Stomach (tissue), 9 donors: ENCODE results near the gene UMPS. TPM values are rescaled to one million over a fixed set of nuclear protein-coding genes. Genes with fewer than 3 reads are reported as not detected.
"Not testable (repeated sequence)": the region's sequence is repeated elsewhere in the genome, so short reads cannot be mapped to it uniquely, and the experiment has no call there.

Experiments used
- DNase-seq, 2 donors: peaks; one replicate each; pipeline versions ENCODE4 v3.0.0 to v3.0.0-alpha.2; 2013 to 2019
- H3K27ac ChIP-seq, 5 donors: fragments of 200-600 bp in 4 of 5; sonication (generic) in 4 of 5; one replicate each; pipeline ENCODE4 v1.5.1; 2013 to 2019; ENCODE audit warnings: mild to moderate bottlenecking in 1 of 5, moderate library complexity in 1 of 5
- H3K27me3 ChIP-seq, 3 donors: fragments of 200-600 bp; sonication (generic); one replicate each; pipeline ENCODE4 v1.5.1; 2017 to 2019; ENCODE audit warnings: mixed run types in 1 of 3
- H3K36me3 ChIP-seq, 4 donors: fragments of 200-600 bp; sonication (generic); 1 replicate in 3 of 4; 2 replicates in 1 of 4; pipeline ENCODE4 v1.5.1; 2016 to 2019
- H3K4me1 ChIP-seq, 4 donors: fragments of 200-600 bp; sonication (generic); one replicate each; pipeline ENCODE4 v1.5.1; 2016 to 2019
- H3K4me3 ChIP-seq, 4 donors: fragments of 200-600 bp; sonication (generic) in 3 of 4; one replicate each; pipeline ENCODE4 v1.5.1; 2016 to 2019; ENCODE audit warnings: mild to moderate bottlenecking in 1 of 4
- H3K9me3 ChIP-seq, 4 donors: fragments of 200-600 bp; sonication (generic); one replicate each; pipeline ENCODE4 v1.5.1; 2016 to 2019
- EP300 ChIP-seq: sonication (generic); formaldehyde crosslinking; IDR thresholded peaks from one replicate; pipeline ENCODE4 v1.6.1; 2017; ENCODE audit warnings: antibody characterized with exemption
- POLR2A ChIP-seq, 4 donors: fragments of 450-650 bp; IDR thresholded peaks; one replicate each; pipeline ENCODE4 v1.6.1; 2016; ENCODE audit warnings: antibody characterized with exemption in 4 of 4, control low read depth in 2 of 4, mild to moderate bottlenecking in 1 of 4, moderate library complexity in 1 of 4
- POLR2AphosphoS5 ChIP-seq, 3 donors: sonication (generic); formaldehyde crosslinking; IDR thresholded peaks; one replicate each; pipeline ENCODE4 v1.6.1; 2016; ENCODE audit warnings: antibody characterized with exemption in 3 of 3
- WGBS, 5 donors: extraction: QIAGEN DNeasy Blood & Tissue Kit in 3 of 5; methylation state at CpG; one replicate each; pipeline versions ENCODE4 v1.1.5 to v1.1.7; 2013 to 2018; 5-methylcytosine and 5-hydroxymethylcytosine counted together
- intact Hi-C: fragments of 100-400 bp; cut with DNase I; formaldehyde crosslinking; loops from one replicate; pipeline ENCODE4 v1.15.1; 2023; ENCODE audit warnings: low total_unique reads
- polyA plus RNA-seq, 3 donors: library from polyadenylated mRNA; stranded (reverse); fragments of 200-250 nt; gene quantifications; one replicate each; pipeline ENCODE4 v1.2.3, GENCODE V29; 2013
- total RNA-seq, 5 donors: library from RNA; depleted of rRNA; stranded (reverse); fragments of >200 nt; gene quantifications; one replicate each; pipeline versions ENCODE4 v1.1.0 to v1.2.3, GENCODE V29; 2014 to 2016
- TF ChIP-seq, protein P1 (sequence below), 7 experiments: fragments of 450-650 bp in 4 of 7; fragments of 200-600 bp in 3 of 7; sonication (generic) in 3 of 7; IDR thresholded peaks; one replicate each; pipeline ENCODE4 v1.5.1; 2016 to 2019; ENCODE audit warnings: antibody characterized with exemption in 7 of 7, control low read depth in 2 of 7, mild to moderate bottlenecking in 1 of 7
- donor health status: healthy with polysubstance abuse.
- donor health status: Bipolar disorder and iron deficiency.
- donor health status: healthy.

The UMPS gene
- total and polyA plus RNA-seq, 8 donors: 1.8 to 48.3 (median 20.6) TPM

DNA sequence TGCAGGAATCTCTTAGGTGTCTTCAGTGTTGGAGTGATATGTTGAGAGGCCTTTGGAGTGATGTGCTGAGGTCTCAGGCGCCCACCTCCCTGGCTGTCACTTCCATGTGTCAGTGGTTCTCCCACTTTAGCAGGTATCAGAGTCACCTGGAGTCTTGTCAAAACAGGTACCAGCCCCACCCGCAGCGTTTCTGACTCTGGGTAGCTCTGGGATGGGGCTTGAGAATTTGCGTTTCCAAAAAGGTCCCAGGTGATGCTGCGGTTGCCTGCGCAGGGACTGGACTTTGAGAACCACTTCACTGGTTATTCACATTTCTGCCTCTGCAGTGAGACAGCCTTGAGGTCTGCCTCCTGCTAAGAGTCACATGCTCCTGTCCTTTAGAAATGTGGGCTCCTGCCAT, 15.5 kb downstream of the UMPS start:
- no peaks in the 10 kb centered on the region for H3K9me3 ChIP-seq
- H3K36me3 ChIP-seq: peaks cover 46 to 72% (median 68%) of the 10 kb centered on the region in 4 donors
- TF ChIP-seq, protein P1, sequence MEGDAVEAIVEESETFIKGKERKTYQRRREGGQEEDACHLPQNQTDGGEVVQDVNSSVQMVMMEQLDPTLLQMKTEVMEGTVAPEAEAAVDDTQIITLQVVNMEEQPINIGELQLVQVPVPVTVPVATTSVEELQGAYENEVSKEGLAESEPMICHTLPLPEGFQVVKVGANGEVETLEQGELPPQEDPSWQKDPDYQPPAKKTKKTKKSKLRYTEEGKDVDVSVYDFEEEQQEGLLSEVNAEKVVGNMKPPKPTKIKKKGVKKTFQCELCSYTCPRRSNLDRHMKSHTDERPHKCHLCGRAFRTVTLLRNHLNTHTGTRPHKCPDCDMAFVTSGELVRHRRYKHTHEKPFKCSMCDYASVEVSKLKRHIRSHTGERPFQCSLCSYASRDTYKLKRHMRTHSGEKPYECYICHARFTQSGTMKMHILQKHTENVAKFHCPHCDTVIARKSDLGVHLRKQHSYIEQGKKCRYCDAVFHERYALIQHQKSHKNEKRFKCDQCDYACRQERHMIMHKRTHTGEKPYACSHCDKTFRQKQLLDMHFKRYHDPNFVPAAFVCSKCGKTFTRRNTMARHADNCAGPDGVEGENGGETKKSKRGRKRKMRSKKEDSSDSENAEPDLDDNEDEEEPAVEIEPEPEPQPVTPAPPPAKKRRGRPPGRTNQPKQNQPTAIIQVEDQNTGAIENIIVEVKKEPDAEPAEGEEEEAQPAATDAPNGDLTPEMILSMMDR (IDR thresholded peaks at IDR 0.05): no peak
- TF ChIP-seq EP300: no peak
- TF ChIP-seq POLR2A (IDR thresholded peaks at IDR 0.05): no peak
- TF ChIP-seq POLR2AphosphoS5 (IDR thresholded peaks at IDR 0.05): no peak
- no peak overlapping the region for H3K4me3 ChIP-seq
- DNase-seq: no peak
- no peak overlapping the region for H3K27ac ChIP-seq
- 83 to 98% (median 97%) methylated on average over 4 to 6 of the region's 6 CpGs for WGBS, 5 donors
- H3K27me3 ChIP-seq: no peaks in the 10 kb centered on the region
- intact Hi-C loops: no loop called here
- H3K4me1 ChIP-seq: no peaks in the 10 kb centered on the region

DNA sequence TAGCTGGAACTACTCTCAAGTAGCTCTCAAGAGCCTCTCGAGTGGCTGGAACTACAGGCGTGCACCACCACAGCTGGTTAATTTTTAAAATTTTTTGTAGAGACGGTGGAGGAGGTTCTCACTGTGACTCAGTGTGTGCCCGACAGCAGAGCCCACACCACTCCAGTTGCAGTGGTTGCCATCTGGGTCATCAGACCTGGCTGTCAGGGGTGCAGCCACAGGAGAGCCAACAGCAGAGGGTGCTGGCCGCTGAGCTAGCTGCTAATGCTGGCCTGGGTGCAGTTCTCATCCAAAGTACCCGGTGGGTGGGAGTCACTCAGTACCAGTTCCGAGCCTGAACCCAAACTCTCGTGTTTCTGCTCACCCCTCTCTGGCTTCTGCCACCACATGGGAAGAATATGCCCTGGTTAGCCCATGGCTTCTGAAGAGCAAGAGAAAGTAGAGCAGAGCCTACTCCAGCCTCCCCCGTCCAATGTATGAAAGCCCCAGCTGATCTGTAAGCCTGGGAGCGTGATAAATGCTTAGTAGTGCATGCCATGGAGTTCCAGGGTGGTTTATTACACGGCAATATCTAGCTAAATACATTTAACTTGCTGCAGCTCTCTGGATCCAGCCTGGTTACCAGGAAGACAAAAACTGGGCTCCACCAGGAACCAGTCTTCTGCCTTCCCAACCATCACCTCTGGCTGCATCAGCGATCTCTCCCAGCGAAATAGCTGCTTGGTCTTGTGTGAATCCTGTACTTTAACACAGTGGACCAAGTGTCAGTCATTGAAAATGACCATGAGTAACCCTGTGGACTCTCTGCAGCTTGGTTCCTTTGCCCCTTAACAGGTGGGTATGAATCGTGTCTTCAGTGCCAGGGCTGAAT, 17.1 kb downstream of the UMPS start:
- no peak for DNase-seq
- no peaks in the 10 kb centered on the region for H3K27me3 ChIP-seq
- H3K4me3 ChIP-seq: no peak overlapping the region
- 86 to 95% (median 90%) methylated on average over 11 to 14 of the region's 14 CpGs for WGBS, 5 donors
- intact Hi-C loops: no loop called here
- peaks cover 34 to 56% (median 52%) of the 10 kb centered on the region in 4 donors for H3K36me3 ChIP-seq
- H3K27ac ChIP-seq: no peak overlapping the region
- TF ChIP-seq EP300 (no peak), POLR2AphosphoS5 (IDR thresholded peaks at IDR 0.05) (no peak), POLR2A (IDR thresholded peaks at IDR 0.05) (no peak)
- TF ChIP-seq, protein P1 (IDR thresholded peaks at IDR 0.05): no peak
- no peaks in the 10 kb centered on the region for H3K4me1 ChIP-seq
- H3K9me3 ChIP-seq: no peaks in the 10 kb centered on the region

DNA sequence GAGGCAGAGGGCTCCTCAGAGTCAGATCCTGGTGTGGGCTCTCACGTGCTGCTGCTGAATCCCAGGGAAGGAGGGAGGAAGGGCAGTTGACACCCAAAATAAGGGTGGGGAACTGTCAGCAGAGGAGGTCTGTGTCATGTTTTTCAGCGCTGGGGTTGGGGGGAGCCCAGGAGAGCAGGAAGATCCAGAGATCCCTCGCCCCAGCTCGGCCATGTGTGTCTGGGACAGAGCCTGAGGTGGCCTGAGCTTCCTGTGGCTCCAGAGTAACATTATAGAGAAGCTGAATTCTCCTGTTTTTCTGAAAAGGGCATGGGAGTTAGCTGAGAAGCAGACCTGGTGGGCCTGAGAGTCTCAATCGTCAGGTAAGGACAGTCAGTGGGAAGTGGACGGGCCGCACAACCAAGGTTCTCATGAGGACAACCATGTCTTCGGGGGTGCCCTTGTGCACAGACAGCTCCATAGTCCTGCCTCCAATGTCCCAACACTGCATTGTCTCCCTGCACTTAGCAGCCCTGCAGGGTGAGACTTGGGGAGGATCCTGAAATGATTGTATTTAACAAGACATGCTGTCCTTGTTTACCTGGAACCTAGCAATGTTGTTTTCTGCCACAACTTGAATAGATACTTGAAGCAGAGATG, 18.4 kb downstream of the UMPS start:
- Histone ChIP-seq H3K27me3 (no peaks in the 10 kb centered on the region), H3K9me3 (no peaks in the 10 kb centered on the region), H3K27ac (no peak overlapping the region), H3K4me1 (no peaks in the 10 kb centered on the region), H3K4me3 (no peak overlapping the region), H3K36me3 (peaks cover 24 to 43% (median 39%) of the 10 kb centered on the region in 4 donors)
- DNase-seq: no peak
- WGBS, 5 donors: 74 to 87% (median 86%) methylated on average over 8 of the region's 8 CpGs
- TF ChIP-seq, protein P1 (IDR thresholded peaks at IDR 0.05): no peak
- no peak for TF ChIP-seq POLR2A (IDR thresholded peaks at IDR 0.05)
- TF ChIP-seq EP300: no peak
- no peak for TF ChIP-seq POLR2AphosphoS5 (IDR thresholded peaks at IDR 0.05)
- intact Hi-C loops: no loop called here

DNA sequence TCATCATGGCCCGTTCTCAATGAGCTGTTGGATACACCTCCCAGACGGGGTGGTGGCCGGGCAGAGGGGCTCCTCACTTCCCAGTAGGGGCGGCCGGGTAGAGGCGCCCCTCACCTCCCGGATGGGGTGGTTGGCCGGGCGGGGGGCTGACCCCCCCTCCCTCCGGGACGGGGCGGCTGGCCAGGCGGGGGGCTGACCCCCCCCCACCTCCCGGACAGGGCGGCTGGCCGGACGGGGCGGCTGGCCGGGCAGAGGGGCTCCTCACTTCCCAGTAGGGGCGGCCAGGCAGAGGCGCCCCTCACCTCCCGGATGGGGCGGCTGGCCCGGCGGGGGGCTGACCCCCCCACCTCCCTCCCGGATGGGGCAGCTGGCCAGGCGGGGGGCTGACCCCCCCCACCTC, 19.6 kb downstream of the UMPS start:
- WGBS, 5 donors: 83 to 89% (median 87%) methylated on average over 7 to 16 of the region's 27 CpGs
- H3K27me3 ChIP-seq, H3K9me3 ChIP-seq, DNase-seq, intact Hi-C loops, H3K4me1 ChIP-seq, H3K4me3 ChIP-seq, H3K27ac ChIP-seq: not testable (repeated sequence)
- H3K36me3 ChIP-seq: peaks cover 12 to 31% (median 27%) of the 10 kb centered on the region in 4 donors
